HFFc6 (cell line): ENCODE measurements around the gene TAF4B. TPM values are rescaled to one million over a fixed set of nuclear protein-coding genes. Genes with fewer than 3 reads are reported as not detected.

ENCODE experiments used
- DNase-seq: peaks from one replicate; pipeline ENCODE4 v3.0.0-alpha.2; 2018
- H3K27ac Mint-ChIP-seq: 2 replicates; pipeline ENCODE4 v1.8.0; 2020; ENCODE audit warnings: mild to moderate bottlenecking, mixed read lengths
- H3K27me3 Mint-ChIP-seq: 2 replicates; pipeline ENCODE4 v1.8.0; 2021; ENCODE audit warnings: mild to moderate bottlenecking, moderate library complexity, mixed read lengths; ENCODE audit not compliant: insufficient read depth
- H3K36me3 Mint-ChIP-seq: 2 replicates; pipeline ENCODE4 v1.8.0; 2021; ENCODE audit warnings: low read depth, mixed read lengths
- H3K4me1 Mint-ChIP-seq: 2 replicates; pipeline ENCODE4 v1.8.0; 2020; ENCODE audit warnings: low read depth, mixed read lengths
- H3K4me3 Mint-ChIP-seq: 2 replicates; pipeline ENCODE4 v1.8.0; 2020; ENCODE audit warnings: mild to moderate bottlenecking, moderate library complexity, mixed read lengths
- H3K9me3 Mint-ChIP-seq: 2 replicates; pipeline ENCODE4 v1.8.0; 2020; ENCODE audit warnings: mild to moderate bottlenecking, mixed read lengths
- total RNA-seq, 6 experiments: library from RNA; stranded (reverse); fragmentation: NEBNext Ultra II Directional; extraction: Animal tissue kit (Norgen Biotek cat#: 25700); gene quantifications; 2 replicates in 1 of 6; 3 replicates in 5 of 6; pipeline ENCODE4 v1.2.3, GENCODE V29; 2021
- TF ChIP-seq, protein P1 (sequence below): fragments of 200-600 bp; sonication (generic); IDR thresholded peaks from 2 replicates; pipeline ENCODE4 v1.5.0; 2021; ENCODE audit warnings: antibody characterized with exemption, mild to moderate bottlenecking

TAF4B gene
- total RNA-seq, 6 experiments from 2014 or later, result 0.94 to 2.2 (median 1.3) TPM

DNA sequence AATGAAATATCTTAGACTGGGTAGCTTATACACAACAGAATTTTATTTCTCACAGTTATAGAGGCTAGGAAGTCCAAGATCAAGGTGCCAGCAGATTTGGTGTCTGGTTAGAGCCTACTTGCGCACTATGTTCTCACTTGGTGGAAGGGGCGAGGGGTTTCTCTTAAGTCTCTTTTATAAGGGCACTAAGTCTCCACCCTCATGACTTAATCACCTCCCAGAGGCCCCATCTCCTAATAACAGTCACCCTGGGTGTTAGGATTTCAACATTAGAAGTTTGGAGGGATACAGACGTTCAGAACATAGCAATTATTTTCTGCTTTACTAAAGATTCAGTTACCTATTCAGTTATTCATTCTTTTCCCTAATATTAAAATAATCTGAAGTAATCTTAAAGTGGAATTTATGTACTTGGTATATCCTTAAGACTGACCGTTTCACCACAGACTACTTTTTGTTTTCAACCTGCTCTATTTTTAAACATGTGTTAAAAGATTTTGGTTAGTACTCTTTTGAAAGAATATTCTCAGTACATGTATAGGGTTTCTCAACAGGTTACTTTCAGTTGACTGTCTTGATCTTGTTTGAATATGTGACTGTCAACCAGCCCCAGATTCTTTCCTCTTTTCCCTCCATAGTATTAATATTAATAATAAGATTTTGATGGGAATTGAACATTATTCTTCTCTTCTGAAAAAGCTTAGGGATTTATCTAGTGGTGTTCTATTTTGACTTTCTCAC is 130.0 kb downstream of the TAF4B start:
- TF ChIP-seq, protein P1, sequence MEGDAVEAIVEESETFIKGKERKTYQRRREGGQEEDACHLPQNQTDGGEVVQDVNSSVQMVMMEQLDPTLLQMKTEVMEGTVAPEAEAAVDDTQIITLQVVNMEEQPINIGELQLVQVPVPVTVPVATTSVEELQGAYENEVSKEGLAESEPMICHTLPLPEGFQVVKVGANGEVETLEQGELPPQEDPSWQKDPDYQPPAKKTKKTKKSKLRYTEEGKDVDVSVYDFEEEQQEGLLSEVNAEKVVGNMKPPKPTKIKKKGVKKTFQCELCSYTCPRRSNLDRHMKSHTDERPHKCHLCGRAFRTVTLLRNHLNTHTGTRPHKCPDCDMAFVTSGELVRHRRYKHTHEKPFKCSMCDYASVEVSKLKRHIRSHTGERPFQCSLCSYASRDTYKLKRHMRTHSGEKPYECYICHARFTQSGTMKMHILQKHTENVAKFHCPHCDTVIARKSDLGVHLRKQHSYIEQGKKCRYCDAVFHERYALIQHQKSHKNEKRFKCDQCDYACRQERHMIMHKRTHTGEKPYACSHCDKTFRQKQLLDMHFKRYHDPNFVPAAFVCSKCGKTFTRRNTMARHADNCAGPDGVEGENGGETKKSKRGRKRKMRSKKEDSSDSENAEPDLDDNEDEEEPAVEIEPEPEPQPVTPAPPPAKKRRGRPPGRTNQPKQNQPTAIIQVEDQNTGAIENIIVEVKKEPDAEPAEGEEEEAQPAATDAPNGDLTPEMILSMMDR, result no peak
- Mint-ChIP-seq H3K4me1 (no peaks in the 10 kb centered on the region), H3K27me3 (no peaks in the 10 kb centered on the region), H3K36me3 (no peaks in the 10 kb centered on the region; the same call in 1 of the 2 replicates), H3K9me3 (no peaks in the 10 kb centered on the region), H3K27ac (no peak overlapping the region), H3K4me3 (no peak overlapping the region)
- no peak for DNase-seq

DNA sequence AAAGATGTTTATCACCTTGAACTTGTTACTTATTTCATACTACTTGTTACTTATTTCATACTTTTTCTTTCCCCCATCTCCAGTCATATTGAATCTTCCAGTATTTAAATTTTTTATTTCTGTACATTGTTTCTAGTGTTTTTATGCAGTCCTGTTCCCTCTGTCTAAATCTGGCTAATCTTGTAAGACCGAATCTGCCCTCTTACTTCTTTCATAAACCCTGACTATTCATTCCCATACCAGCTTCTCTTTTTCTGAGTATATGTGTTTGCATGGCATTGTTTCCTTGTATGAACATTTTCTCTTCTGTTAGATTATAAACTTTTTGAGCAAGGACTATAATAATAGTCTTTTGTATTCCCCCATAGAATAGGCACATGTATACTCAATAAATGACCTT is 131.7 kb downstream of the TAF4B start:
- Mint-ChIP-seq H3K27me3 (no peaks in the 10 kb centered on the region), H3K4me1 (no peaks in the 10 kb centered on the region), H3K36me3 (no peaks in the 10 kb centered on the region), H3K9me3 (no peaks in the 10 kb centered on the region), H3K4me3 (no peak overlapping the region), H3K27ac (no peak overlapping the region)
- TF ChIP-seq, protein P1, result no peak
- DNase-seq, result no peak

DNA sequence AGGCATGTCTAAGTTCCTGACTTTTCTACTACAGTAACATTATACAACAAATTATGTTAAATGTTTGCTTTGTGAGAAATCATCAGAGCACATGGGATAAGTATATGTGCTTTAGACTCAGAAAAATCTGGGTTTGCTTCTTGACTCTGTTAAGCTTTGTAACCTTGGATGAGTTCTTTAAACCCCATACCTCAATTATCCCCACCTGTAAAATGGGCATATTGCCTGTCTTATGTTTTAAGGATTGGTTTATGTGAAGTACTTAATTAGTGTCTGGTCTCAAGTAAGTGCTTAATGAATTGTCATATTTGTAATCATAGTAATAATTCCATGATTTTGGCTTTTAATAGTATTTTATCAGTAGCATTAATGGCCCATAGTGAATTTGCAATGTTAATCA is 135.8 kb downstream of the TAF4B start:
- H3K27ac Mint-ChIP-seq, result no peak overlapping the region
- H3K9me3 Mint-ChIP-seq, result no peaks in the 10 kb centered on the region
- H3K36me3 Mint-ChIP-seq, result no peaks in the 10 kb centered on the region
- TF ChIP-seq, protein P1, result no peak
- DNase-seq, result no peak
- H3K4me3 Mint-ChIP-seq, result no peak overlapping the region
- H3K27me3 Mint-ChIP-seq, result no peaks in the 10 kb centered on the region
- peaks cover 6% of the 10 kb centered on the region; the same call in 1 of the 2 replicates for H3K4me1 Mint-ChIP-seq

DNA sequence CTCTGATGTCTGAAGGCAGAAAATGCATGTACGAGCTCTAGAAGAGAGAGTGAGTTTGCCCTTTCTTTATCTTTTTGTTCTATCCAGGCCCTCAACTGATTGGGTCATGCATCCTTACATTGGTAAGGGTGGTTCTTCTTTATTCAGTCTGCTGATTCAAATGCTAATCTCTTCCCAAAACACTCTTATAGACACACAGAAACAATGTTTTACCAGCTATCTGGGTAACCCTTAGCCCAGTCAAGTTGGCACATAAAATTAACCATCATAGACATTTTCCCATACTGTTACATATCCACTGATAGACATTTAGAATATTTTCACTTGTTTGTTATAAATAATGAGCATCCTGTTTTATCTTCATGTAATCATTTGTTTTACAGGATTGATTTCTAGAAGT is 141.2 kb downstream of the TAF4B start:
- DNase-seq, result no peak
- TF ChIP-seq, protein P1, result no peak
- Mint-ChIP-seq H3K27me3 (no peaks in the 10 kb centered on the region), H3K9me3 (no peaks in the 10 kb centered on the region), H3K4me3 (no peak overlapping the region), H3K27ac (no peak overlapping the region), H3K4me1 (peaks cover 6% of the 10 kb centered on the region; the same call in 1 of the 2 replicates), H3K36me3 (no peaks in the 10 kb centered on the region)

DNA sequence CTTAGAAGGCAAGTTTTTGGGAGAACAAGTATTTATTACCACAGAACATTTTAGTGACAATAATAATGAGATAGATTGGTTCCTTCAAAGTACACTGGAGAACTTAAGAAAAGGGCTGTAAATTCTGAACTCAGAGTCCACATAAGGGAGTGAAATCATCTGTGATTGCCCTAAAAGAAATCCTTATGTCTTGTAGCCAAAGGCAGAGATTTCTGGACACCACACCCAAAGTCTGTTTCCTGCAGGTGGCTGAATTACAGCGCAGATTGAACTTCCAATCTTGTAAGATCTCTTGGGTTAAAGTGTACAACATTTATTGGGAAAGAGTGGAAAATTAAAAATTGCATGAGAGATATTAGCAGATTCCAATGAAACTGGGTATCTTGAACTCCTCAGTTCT is 143.8 kb downstream of the TAF4B start:
- H3K36me3 Mint-ChIP-seq, result no peaks in the 10 kb centered on the region
- no peaks in the 10 kb centered on the region for H3K4me1 Mint-ChIP-seq
- H3K4me3 Mint-ChIP-seq, result no peak overlapping the region
- no peaks in the 10 kb centered on the region for H3K9me3 Mint-ChIP-seq
- TF ChIP-seq, protein P1, result no peak
- DNase-seq, result no peak
- H3K27me3 Mint-ChIP-seq, result no peaks in the 10 kb centered on the region
- H3K27ac Mint-ChIP-seq, result no peak overlapping the region
